GM10248 (cell line): ENCODE results near the gene INO80C.

Experiments used
- CTCF ChIA-PET: fragments of 300-600 bp; sonication (Branson Sonifier 250); formaldehyde crosslinking; extraction: SDS; loops from one replicate; lab custom pipeline; 2021; ENCODE audit warnings: antibody characterized with exemption; lab: Yijun Ruan, JAX
- POLR2A ChIA-PET: fragments of 350-650 bp; sonication (Branson Sonifier 250); formaldehyde crosslinking; extraction: SDS; loops from one replicate; lab custom pipeline; 2020; ENCODE audit warnings: antibody characterized with exemption; lab: Yijun Ruan, JAX
- DNase-seq: peaks from one replicate; pipeline ENCODE4 v3.0.0; 2012; ENCODE audit errors: extremely low spot score
- CTCF ChIP-seq: IDR thresholded peaks from 2 replicates; pipeline ENCODE4 v1.5.1; 2012; ENCODE audit warnings: mild to moderate bottlenecking, low read depth; ENCODE audit errors: extremely low read depth, missing control alignments, control extremely low read depth

INO80C gene

GRCh38 chr18:35441857-35442595 lies 55.7 kb downstream of the INO80C start:
- DNase-seq, result no peak
- no peak for TF ChIP-seq CTCF
- POLR2A ChIA-PET, result no interaction called here
- CTCF ChIA-PET, result interaction anchor here (1.3 kb wide), 1 partner anchor 56 kb away, joined by 3 read pairs; no protein-coding TSS in a partner anchor

- ChIA-PET CTCF (interaction anchor here (0.5 to 3.5 kb wide), 5 partner anchors 11 to 26 kb away, joined by 3 to 13 read pairs (median 3); no protein-coding TSS in a partner anchor), POLR2A (no interaction called here)
- no peak for DNase-seq
- no peak for TF ChIP-seq CTCF
These were observed 59.1 kb downstream of the INO80C start for GRCh38 chr18:35438480-35439234.

GRCh38 chr18:35437836-35438235 lies 59.9 kb downstream of the INO80C start:
- DNase-seq, result no peak
- CTCF ChIA-PET, result interaction anchor here (0.5 to 3.5 kb wide), 5 partner anchors 8 to 18 kb away, joined by 3 to 13 read pairs (median 6); no protein-coding TSS in a partner anchor
- no peak for TF ChIP-seq CTCF
- POLR2A ChIA-PET, result no interaction called here

GRCh38 chr18:35436076-35436649 lies 61.6 kb downstream of the INO80C start:
- ChIA-PET CTCF (interaction anchor here (0.7 to 3.5 kb wide), 4 partner anchors 9 to 28 kb away, joined by 3 to 13 read pairs (median 10); no protein-coding TSS in a partner anchor), POLR2A (no interaction called here)
- TF ChIP-seq CTCF, result no peak
- DNase-seq, result no peak

GRCh38 chr18:35435401-35435800 lies 62.4 kb downstream of the INO80C start:
- DNase-seq, result no peak
- CTCF ChIA-PET, result interaction anchor here (3.4 kb wide), 1 partner anchor 8 kb away, joined by 13 read pairs; no protein-coding TSS in a partner anchor
- POLR2A ChIA-PET, result no interaction called here
- TF ChIP-seq CTCF, result no peak

- no peak for TF ChIP-seq CTCF
- DNase-seq, result no peak
- ChIA-PET CTCF (interaction anchor here (2.3 kb wide), 1 partner anchor 12 kb away, joined by 7 read pairs; no protein-coding TSS in a partner anchor), POLR2A (no interaction called here)
These were observed 65.2 kb downstream of the INO80C start for GRCh38 chr18:35432565-35433001.
